Loucy (cell line): ENCODE data around the gene DNAJB8.
A peak's percentile ranks its signal among the peaks of the same experiment; 100 is the strongest.

Experiments used
- H2AFZ ChIP-seq: fragments of 200-600 bp; sonication (generic); 2 replicates; pipeline ENCODE4 v1.6.0; 2016; ENCODE audit warnings: antibody characterized with exemption, mild to moderate bottlenecking, low read length, moderate library complexity
- H3F3A ChIP-seq: fragments of 200-600 bp; 2 replicates; pipeline ENCODE4 v1.6.0; 2016; ENCODE audit warnings: antibody characterized with exemption, low read depth, mild to moderate bottlenecking
- H3K27me3 ChIP-seq: fragments of 200-600 bp; sonication (generic); 2 replicates; pipeline ENCODE4 v1.6.1; 2014; ENCODE audit warnings: low read length, mild to moderate bottlenecking; ENCODE audit not compliant: insufficient read depth, poor library complexity, severe bottlenecking
- H3K36me3 ChIP-seq: fragments of 200-600 bp; sonication (generic); 2 replicates; pipeline ENCODE4 v1.6.1; 2016; ENCODE audit warnings: low read length; ENCODE audit not compliant: insufficient read depth
- H3K4me1 ChIP-seq: fragments of 200-600 bp; sonication (generic); 2 replicates; pipeline ENCODE4 v1.5.1; 2014; ENCODE audit warnings: low read length, mild to moderate bottlenecking; ENCODE audit not compliant: insufficient read depth, poor library complexity, severe bottlenecking
- H3K4me2 ChIP-seq: fragments of 200-600 bp; sonication (generic); 2 replicates; pipeline ENCODE4 v1.6.0; 2014; ENCODE audit warnings: antibody characterized with exemption, low read length, low read depth, mild to moderate bottlenecking; ENCODE audit not compliant: poor library complexity, severe bottlenecking
- H3K4me3 ChIP-seq: fragments of 200-600 bp; sonication (generic); 2 replicates; pipeline ENCODE4 v1.5.1; 2014; ENCODE audit warnings: low read length, mild to moderate bottlenecking, mixed read lengths; ENCODE audit not compliant: poor library complexity, severe bottlenecking
- H3K79me2 ChIP-seq: fragments of 200-600 bp; sonication (generic); 2 replicates; pipeline ENCODE4 v1.6.1; 2014; ENCODE audit warnings: low read length; ENCODE audit not compliant: insufficient read depth
- H3K9ac ChIP-seq: fragments of 200-600 bp; sonication (generic); 2 replicates; pipeline ENCODE4 v1.6.0; 2014; ENCODE audit warnings: mild to moderate bottlenecking, low read depth, low read length, moderate library complexity; ENCODE audit not compliant: poor library complexity, severe bottlenecking
- H3K9me2 ChIP-seq: fragments of 200-600 bp; sonication (generic); replicated peaks from 2 replicates; pipeline ENCODE4 v1.6.1; 2016; ENCODE audit warnings: low read depth, low read length, mixed read lengths
- H3K9me3 ChIP-seq: fragments of 200-600 bp; sonication (generic); 2 replicates; pipeline ENCODE4 v1.6.1; 2014; ENCODE audit warnings: mild to moderate bottlenecking, antibody characterized with exemption, low read length, low read depth; ENCODE audit not compliant: insufficient read depth
- H4K20me1 ChIP-seq: fragments of 200-600 bp; sonication (generic); 2 replicates; pipeline ENCODE4 v1.6.0; 2014; ENCODE audit warnings: antibody characterized with exemption, low read length, mild to moderate bottlenecking; ENCODE audit not compliant: insufficient read depth, poor library complexity, severe bottlenecking
- CTCF ChIP-seq: fragments of 200-600 bp; sonication (generic); conservative IDR thresholded peaks from 2 replicates; pipeline ENCODE4 v1.5.1; 2014; ENCODE audit warnings: mild to moderate bottlenecking, antibody characterized with exemption, low read length
- EZH2phosphoT487 ChIP-seq: fragments of 200-600 bp; IDR thresholded peaks from 2 replicates; pipeline ENCODE4 v1.6.1; 2018; ENCODE audit warnings: antibody characterized with exemption, mild to moderate bottlenecking, moderate library complexity, borderline replicate concordance

The DNAJB8 gene

GRCh38 chr3:128489674-128489926 lies 22.9 kb upstream of the DNAJB8 start:
- peaks cover 2% of the 10 kb centered on the region; the same call in 1 of the 2 replicates for H3F3A ChIP-seq
- H3K4me1 ChIP-seq = peaks cover 17% of the 10 kb centered on the region
- H3K4me3 ChIP-seq = no peak overlapping the region
- H3K9me3 ChIP-seq = no peaks in the 10 kb centered on the region
- no peaks in the 10 kb centered on the region for H3K36me3 ChIP-seq
- no peak overlapping the region for H3K9ac ChIP-seq
- no peak overlapping the region for H3K4me2 ChIP-seq
- no peaks in the 10 kb centered on the region for H4K20me1 ChIP-seq
- peaks cover 40% of the 10 kb centered on the region for H3K79me2 ChIP-seq
- H3K27me3 ChIP-seq = no peaks in the 10 kb centered on the region
- no peaks in the 10 kb centered on the region for H3K9me2 ChIP-seq
- H2AFZ ChIP-seq = no peak overlapping the region
- no peak for TF ChIP-seq EZH2phosphoT487
- no peak for TF ChIP-seq CTCF

- TF ChIP-seq CTCF (no peak), EZH2phosphoT487 (no peak)
- Histone ChIP-seq H3K79me2 (peaks cover 41% of the 10 kb centered on the region), H3K27me3 (no peaks in the 10 kb centered on the region), H3K4me2 (no peak overlapping the region), H3K9ac (no peak overlapping the region), H2AFZ (no peak overlapping the region), H3K4me3 (no peak overlapping the region), H3K36me3 (no peaks in the 10 kb centered on the region), H3K4me1 (peaks cover 22% of the 10 kb centered on the region), H3K9me3 (no peaks in the 10 kb centered on the region), H4K20me1 (no peaks in the 10 kb centered on the region), H3F3A (peaks cover 7% of the 10 kb centered on the region; the same call in 1 of the 2 replicates), H3K9me2 (no peaks in the 10 kb centered on the region)
These were observed 22.4 kb upstream of the DNAJB8 start for GRCh38 chr3:128488991-128489673.

GRCh38 chr3:128488636-128488990 lies 21.9 kb upstream of the DNAJB8 start:
- Histone ChIP-seq H2AFZ (no peak overlapping the region), H4K20me1 (no peaks in the 10 kb centered on the region), H3K4me1 (peaks cover 27% of the 10 kb centered on the region), H3K4me3 (no peak overlapping the region), H3K9ac (no peak overlapping the region), H3K36me3 (no peaks in the 10 kb centered on the region), H3F3A (peaks cover 12% of the 10 kb centered on the region), H3K27me3 (no peaks in the 10 kb centered on the region), H3K9me3 (no peaks in the 10 kb centered on the region), H3K9me2 (no peaks in the 10 kb centered on the region), H3K4me2 (peak overlapping the region; percentile 94), H3K79me2 (peaks cover 41% of the 10 kb centered on the region)
- no peak for TF ChIP-seq EZH2phosphoT487
- no peak for TF ChIP-seq CTCF
